A549 (cell line): ENCODE data around the gene ARHGEF38.

ENCODE experiments used
- CEBPB ChIP-seq, 2 experiments: fragments of >200 bp in 1 of 2; sonication (Bioruptor Twin) in 1 of 2; formaldehyde crosslinking in 1 of 2; IDR thresholded peaks; 2 replicates each; pipeline ENCODE4 v1.6.1; 2012 to 2016
- POLR2A ChIP-seq: IDR thresholded peaks from 2 replicates; pipeline ENCODE4 v1.6.1; 2012; ENCODE audit warnings: mild to moderate bottlenecking, low read length
- TF ChIP-seq, protein P1 (sequence below): fragments of >200 bp; sonication (Bioruptor Twin); formaldehyde crosslinking; IDR thresholded peaks from 3 replicates; pipeline ENCODE4 v1.5.1; 2016

- TF ChIP-seq, protein P1, sequence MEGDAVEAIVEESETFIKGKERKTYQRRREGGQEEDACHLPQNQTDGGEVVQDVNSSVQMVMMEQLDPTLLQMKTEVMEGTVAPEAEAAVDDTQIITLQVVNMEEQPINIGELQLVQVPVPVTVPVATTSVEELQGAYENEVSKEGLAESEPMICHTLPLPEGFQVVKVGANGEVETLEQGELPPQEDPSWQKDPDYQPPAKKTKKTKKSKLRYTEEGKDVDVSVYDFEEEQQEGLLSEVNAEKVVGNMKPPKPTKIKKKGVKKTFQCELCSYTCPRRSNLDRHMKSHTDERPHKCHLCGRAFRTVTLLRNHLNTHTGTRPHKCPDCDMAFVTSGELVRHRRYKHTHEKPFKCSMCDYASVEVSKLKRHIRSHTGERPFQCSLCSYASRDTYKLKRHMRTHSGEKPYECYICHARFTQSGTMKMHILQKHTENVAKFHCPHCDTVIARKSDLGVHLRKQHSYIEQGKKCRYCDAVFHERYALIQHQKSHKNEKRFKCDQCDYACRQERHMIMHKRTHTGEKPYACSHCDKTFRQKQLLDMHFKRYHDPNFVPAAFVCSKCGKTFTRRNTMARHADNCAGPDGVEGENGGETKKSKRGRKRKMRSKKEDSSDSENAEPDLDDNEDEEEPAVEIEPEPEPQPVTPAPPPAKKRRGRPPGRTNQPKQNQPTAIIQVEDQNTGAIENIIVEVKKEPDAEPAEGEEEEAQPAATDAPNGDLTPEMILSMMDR: no peak
- TF ChIP-seq CEBPB (IDR thresholded peaks at IDR 0.05) (no peak), POLR2A (no peak)
These were observed 45.6 kb downstream of the ARHGEF38 start for GRCh38 chr4:105598052-105598451.
